ENCODE results near the gene IL17D.

IL17D gene

GRCh38 chr13:20696073-20696472 lies 7.4 kb upstream of the IL17D start:
- no peak for DNase-seq

- DNase-seq, result no peak
Observed at GRCh38 chr13:20699715-20700114, 3.8 kb upstream of the IL17D start.

GRCh38 chr13:20700288-20700687 lies 3.2 kb upstream of the IL17D start:
- no peak for DNase-seq

GRCh38 chr13:20701461-20701860 lies 2.0 kb upstream of the IL17D start:
- DNase-seq, result no peak

GRCh38 chr13:20702530-20702914 lies 977 bp upstream of the IL17D start:
- DNase-seq, result no peak

- DNase-seq, result no peak
Observed at GRCh38 chr13:20703780-20704458, 420 bp downstream of the IL17D start.

- no peak for DNase-seq
Observed at GRCh38 chr13:20704459-20705069, 1.1 kb downstream of the IL17D start.

- no peak for DNase-seq
Observed at GRCh38 chr13:20706661-20707060, 3.2 kb downstream of the IL17D start.

- no peak for DNase-seq
Observed at GRCh38 chr13:20708216-20708615, 4.7 kb downstream of the IL17D start.

- no peak for DNase-seq
Observed at GRCh38 chr13:20709369-20709768, 5.9 kb downstream of the IL17D start.

GRCh38 chr13:20709782-20710181 lies 6.3 kb downstream of the IL17D start:
- DNase-seq, result no peak

- no peak for DNase-seq
Observed at GRCh38 chr13:20711301-20712044, 8.0 kb downstream of the IL17D start.

GRCh38 chr13:20713014-20713376 lies 9.5 kb downstream of the IL17D start:
- DNase-seq, result no peak

GRCh38 chr13:20713751-20714150 lies 10.3 kb downstream of the IL17D start:
- no peak for DNase-seq

- no peak for DNase-seq
Observed at GRCh38 chr13:20714161-20714560, 10.7 kb downstream of the IL17D start.

- no peak for DNase-seq
Observed at GRCh38 chr13:20714563-20715329, 11.2 kb downstream of the IL17D start.

- no peak for DNase-seq
Observed at GRCh38 chr13:20715330-20715712, 11.8 kb downstream of the IL17D start.

GRCh38 chr13:20716951-20717350 lies 13.5 kb downstream of the IL17D start:
- DNase-seq, result no peak

- DNase-seq, result no peak
Observed at GRCh38 chr13:20717581-20718542, 14.4 kb downstream of the IL17D start.

- DNase-seq, result no peak
Observed at GRCh38 chr13:20718958-20719566, 15.6 kb downstream of the IL17D start.

GRCh38 chr13:20719783-20720182 lies 16.3 kb downstream of the IL17D start:
- DNase-seq, result no peak

GRCh38 chr13:20720499-20720898 lies 17.0 kb downstream of the IL17D start:
- DNase-seq, result no peak

Data from SIG-M5 (cell line).